HL-60/S4 treated with phorbol 12-myristate 13-acetate at 8.2 ng/mL for 4 days and 3 days (cell line): Measurements from ENCODE around the gene PMPCA.
"Not testable (repeated sequence)": the region's sequence is repeated elsewhere in the genome, so short reads cannot be mapped to it uniquely, and the experiment has no call there.

ENCODE experiments used
- in situ Hi-C: fragments of 300-500 bp; cut with MboI; formaldehyde crosslinking; loops from 2 replicates; pipeline ENCODE4 v1.15.0; 2022; ENCODE audit warnings: low sequenced_read_pairs

The PMPCA gene

DNA sequence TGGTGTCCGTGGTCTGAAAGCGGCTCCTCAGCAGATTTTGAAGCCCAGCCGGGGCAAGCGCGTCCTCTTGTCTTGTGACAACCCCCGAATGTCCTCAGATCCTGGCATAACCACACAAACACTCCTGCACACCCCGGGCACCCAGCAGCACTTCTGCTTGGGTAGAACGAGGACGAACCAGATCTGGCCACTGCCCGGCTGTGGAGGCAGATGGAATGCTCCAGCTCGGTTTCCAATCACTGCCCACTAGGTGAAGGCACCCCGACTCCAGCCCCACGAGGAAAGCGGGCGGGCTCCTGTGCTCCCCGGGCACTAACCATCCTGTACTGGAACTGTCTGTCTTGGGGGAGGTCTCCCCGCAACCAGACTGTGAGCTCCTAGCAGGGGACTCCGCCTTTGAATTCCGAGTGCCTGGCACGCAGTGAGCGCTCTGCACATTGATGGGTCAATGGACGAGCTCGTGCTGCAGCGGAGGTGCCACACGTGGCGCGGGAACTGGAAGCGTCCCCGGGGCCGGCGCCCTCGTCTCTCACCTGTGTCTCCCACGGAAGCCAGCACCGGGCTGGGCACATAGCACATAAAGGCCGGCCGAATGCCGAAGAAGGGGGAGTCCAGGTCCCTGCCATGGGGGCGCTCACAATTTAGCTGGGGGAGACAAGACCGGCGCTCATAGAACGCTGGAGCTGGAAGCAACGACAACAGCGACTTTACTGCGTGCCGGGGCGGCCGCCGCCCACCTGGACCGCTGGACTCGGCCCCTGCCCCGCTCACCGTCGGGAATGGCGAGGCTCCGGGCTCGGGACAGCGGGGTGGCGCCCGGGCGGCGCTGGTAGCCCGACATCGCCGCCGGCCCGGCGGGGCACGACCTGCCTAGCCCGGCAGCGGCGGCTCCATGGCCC, 652 bp upstream of the PMPCA start:
- in situ Hi-C loops: no loop called here

DNA sequence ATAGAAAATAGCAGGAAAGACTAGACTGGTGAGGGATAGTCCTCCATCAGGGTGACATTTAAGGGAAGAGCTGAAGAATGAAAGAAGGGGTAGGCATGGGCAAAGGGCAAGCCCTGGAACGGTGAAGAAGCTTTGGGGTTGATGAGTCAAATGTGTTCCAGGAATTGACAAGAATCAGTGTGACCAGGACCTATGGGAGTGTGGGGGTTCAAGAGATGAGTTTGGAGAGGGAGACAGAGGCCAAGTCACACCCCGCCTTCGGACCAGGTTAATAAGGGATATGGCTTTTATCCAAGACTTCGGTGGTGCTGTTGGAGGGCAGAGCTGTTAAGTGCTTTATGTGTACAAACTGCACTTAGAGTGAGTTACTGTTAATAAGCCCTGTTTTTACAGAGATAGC, 920 bp downstream of the PMPCA start:
- in situ Hi-C loops: no loop called here

DNA sequence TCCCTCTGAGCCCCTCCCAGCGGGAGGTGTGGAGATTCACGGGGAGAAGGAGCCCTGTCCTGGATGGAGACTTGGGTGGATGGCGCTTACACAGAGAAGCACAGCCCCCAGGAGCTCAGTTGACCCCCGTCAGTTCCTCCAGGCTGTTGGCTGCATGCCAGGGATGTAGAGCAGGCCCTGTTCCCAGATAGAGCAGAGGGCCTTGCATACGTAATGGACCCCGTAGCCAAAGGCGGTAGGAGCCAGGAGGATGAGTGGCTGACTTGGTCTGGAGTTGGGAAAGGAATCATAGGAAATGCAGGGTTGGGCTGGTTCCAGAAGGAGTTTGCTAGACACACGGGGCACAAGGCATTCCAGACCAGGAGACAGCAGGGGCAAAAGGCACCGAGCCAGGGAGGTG, 2.5 kb downstream of the PMPCA start:
- in situ Hi-C loops: no loop called here

DNA sequence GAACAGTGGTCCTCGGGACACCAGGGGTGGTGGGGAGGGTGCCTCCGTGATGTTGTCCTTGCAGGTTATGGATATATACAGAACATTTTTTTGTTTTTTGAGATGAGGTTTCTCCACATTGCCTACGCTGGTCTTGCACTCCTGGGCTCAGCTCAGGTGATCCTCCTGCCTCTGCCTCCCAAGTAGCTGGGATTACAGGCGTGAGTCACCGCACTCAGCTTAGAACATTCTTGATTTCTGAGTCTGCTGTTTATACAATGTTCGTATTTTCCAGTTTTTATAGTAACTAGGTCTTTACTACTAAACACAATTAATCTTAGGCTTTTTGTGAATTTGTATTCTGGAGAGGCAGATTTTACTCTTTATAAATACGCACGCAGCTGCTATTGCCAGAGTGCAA, 6.0 kb downstream of the PMPCA start:
- in situ Hi-C loops: no loop called here

DNA sequence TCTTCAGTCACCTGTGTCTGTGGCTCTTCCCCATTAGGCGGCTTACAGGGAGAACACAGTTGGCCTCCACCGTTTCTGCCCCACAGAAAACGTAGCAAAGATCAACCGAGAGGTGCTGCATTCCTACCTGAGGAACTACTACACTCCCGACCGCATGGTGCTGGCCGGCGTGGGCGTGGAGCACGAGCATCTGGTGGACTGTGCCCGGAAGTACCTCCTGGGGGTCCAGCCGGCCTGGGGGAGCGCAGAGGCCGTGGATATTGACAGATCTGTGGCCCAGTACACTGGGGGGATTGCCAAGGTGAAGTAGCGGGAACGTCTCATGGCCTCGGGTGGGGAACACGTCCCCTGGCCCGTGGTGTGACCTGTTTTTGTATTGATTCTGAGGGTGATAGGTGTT, 6.5 kb downstream of the PMPCA start:
- in situ Hi-C loops: no loop called here

DNA sequence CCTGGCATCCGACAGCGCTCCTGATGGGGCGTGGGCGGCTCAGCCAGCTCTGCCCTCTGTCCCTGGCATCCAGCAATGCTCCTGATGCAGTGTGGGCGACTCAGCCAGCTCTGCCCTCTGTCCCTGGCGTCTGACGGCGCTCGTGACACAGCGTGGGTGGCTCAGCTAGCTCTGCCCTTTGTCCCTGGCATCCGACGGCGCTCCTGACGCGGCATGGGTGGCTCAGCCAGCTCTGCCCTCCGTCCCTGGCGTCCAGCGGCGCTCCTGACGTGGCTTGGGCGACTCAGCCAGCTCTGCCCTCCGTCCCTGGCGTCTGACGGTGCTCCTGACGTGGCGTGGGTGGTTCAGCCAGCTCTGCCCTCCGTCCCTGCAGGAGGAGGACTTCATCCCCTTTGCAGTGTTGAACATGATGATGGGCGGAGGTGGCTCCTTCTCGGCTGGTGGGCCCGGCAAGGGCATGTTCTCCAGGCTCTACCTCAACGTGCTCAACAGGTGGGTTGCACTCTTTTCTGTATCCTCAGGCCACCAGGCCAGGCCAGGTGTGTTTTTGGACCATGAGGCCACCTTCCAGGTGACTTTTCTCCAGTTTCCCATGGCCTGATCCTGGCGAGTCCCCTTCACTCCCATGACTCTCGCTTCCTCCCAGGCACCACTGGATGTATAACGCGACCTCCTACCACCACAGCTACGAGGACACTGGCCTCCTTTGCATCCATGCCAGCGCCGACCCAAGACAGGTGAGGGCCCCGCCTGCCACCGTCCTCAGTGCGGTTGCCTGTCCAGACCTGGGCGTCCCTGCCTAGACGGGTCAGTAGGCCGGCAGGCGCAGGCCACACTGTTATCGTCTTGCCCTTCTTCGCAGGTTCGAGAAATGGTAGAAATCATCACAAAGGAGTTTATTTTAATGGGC, 8.0 kb downstream of the PMPCA start:
- in situ Hi-C loops: no loop called here

DNA sequence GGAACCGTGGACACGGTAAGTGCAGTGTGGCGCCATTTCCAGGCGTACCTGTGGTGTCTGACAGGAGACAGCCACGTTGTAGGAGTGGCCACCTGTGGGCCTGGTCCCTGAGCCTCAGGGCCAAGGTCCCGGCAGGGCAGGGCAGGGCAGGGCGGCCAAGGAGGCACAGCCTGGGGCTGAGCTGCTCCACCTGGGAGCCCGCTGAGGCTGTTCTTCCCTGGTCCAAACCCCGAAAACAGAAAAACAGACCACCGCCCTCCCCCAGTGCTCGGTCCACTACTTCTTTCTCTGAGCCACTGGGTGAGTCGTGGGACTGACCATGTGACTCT, 8.6 kb downstream of the PMPCA start:
- in situ Hi-C loops: no loop called here

DNA sequence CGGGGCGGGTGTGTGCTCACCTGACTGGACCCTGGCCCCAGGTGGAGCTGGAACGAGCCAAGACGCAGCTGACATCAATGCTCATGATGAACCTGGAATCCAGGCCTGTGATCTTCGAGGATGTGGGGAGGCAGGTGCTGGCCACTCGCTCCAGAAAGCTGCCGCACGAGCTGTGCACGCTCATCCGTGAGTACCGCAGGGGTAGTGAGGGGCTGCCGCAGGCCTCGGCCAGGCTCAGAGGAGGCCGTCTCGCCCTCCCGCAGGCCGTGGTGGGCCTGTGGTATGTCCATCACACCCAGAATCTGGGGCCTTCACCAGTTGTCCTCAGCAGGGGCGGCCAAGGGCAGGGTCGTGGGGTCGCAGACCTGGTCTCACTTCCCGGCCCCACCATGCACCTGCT, 11.3 kb downstream of the PMPCA start:
- in situ Hi-C loops: no loop called here

DNA sequence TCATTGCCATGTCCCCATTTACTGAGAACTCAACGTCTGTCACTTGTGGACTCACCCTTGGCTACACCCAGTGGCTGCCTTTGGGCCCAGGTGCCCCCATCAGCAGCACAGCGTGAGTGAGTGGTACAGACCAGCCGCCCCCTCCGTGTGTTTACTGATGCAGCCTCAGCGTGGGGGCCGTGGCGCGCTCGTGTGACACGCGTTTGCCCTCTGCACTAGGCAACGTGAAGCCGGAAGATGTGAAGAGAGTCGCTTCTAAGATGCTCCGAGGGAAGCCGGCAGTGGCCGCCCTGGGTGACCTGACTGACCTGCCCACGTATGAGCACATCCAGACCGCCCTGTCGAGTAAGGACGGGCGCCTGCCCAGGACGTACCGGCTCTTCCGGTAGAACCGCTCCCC, 12.4 kb downstream of the PMPCA start:
- in situ Hi-C loops: no loop called here

DNA sequence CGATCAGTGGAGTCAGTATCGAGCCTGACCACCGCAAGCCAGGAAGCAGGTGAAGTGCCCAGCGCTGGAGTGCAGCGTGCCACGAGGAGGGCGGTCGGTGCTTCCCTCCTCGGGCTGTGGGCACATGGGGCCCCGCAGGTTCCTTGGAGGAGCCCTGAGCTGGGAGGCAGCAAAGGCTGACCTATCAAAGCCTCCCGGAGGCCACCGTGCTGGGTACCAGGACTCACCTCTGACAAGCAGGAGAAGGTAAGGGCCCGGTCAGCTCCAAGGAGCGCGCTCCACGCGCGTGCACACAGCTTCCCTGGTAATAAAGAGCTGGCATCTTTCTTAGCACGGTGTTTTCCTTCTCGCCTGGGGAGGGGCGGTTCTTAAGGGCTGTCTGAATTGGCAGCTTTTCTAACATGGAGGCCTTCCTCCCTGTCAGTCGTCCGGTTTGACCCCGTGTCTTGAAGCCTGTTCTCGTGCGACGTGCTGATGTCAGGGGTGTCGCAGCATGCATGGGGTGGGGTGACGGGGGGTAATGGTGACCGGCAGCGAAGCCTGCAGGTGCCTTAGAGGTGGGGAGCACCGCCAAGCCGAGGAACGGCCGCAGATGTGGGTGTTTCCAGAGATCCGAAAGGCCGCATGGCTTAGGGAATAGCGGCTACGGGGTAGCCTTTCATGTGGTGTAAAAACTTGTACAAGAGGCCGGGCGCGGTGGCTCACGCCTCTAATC, 13.1 kb downstream of the PMPCA start:
- in situ Hi-C loops: no loop called here

DNA sequence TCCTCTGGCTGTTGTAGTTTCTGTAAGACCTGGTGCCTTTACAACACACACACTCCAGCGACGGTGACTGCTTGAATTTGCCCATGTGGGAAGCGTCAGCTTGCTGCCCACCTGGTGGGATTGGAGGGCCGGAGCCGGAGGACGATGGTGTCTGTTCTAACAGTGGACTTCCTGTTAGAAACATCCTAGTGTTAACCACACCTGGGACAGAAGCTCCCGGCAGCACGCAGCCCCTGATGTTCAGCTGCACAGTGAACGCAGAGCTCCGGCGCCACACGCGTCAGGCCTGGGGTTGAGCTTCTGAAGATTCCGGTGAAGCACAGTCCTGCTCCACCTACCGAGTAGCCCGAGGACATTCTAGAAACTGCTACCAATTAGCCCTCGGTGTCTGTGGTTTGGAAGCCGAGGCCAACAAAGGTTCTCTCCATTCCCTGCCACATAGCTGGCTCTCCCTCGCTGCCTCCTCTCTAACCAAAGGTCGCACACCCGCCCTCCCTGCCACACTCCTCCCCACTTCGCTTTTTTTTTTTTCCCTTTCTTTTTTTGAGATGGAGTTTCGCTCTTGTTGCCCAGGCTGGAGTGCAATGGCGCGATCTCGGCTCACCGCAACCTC, 14.4 kb downstream of the PMPCA start:
- in situ Hi-C loops: no loop called here

DNA sequence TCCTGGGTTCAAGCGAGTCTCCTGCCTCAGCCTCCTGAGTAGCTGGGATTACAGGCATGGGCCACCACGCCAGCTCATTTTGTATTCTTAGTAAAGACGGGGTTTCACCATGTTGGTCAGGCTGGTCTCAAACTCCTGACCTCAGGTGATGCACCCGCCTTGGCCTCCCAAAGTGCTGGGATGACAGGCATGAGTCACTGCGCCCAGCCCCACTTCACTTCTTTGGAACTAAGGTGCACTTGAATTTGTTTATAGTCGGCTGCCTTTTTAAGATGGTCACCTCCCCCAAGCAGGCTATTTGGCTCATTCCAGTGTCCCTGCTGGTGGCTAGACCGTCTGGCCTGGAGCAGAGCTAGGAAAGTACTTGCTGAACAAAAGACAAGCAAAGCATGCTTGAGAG, 14.9 kb downstream of the PMPCA start:
- in situ Hi-C loops: not testable (repeated sequence)

DNA sequence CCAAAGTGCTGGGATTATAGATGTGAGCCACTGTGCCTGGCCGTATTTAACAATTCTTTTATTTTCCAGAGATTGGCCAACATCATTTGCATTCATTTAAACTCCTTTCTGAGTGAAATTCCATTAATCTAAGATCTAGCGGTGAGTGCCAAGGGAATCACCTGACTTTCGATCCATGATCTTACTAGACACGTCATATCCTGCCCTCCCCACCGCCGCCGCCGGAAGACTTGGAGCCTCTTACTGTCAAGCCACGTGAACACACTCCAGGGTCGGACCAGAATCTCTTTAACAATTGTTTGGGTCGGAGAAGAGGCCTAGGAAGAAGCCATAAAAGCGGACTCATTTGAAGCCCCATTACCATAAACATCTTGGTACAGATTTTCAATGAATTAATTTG, 16.3 kb downstream of the PMPCA start:
- in situ Hi-C loops: no loop called here

DNA sequence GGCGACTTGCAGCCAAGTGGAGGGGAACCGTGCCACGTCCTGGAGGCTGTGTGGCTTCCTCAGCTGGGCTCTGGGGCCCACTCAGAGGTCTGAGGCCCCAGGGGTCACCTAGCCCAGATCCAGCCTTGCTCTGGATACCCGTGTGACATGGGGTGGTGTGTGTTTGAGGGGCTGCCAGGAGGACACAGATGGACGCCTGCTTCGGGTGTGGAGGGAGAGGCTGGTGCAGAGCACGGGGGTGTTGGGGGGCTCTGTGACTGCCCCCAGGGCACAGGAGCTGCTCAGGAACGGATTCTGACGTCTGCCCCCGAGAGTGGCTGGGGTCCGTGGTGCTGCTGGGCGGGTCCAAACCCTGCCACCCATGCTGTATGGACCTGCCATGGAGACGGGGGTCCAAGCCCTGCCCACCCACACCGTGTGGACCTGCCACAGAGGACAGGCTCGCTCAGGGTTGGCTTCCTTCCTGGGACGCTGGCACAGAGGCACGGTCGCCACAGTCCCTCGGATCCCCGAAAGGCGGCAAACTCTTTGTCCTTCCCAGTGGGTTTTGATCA, 18.7 kb downstream of the PMPCA start:
- in situ Hi-C loops: no loop called here

DNA sequence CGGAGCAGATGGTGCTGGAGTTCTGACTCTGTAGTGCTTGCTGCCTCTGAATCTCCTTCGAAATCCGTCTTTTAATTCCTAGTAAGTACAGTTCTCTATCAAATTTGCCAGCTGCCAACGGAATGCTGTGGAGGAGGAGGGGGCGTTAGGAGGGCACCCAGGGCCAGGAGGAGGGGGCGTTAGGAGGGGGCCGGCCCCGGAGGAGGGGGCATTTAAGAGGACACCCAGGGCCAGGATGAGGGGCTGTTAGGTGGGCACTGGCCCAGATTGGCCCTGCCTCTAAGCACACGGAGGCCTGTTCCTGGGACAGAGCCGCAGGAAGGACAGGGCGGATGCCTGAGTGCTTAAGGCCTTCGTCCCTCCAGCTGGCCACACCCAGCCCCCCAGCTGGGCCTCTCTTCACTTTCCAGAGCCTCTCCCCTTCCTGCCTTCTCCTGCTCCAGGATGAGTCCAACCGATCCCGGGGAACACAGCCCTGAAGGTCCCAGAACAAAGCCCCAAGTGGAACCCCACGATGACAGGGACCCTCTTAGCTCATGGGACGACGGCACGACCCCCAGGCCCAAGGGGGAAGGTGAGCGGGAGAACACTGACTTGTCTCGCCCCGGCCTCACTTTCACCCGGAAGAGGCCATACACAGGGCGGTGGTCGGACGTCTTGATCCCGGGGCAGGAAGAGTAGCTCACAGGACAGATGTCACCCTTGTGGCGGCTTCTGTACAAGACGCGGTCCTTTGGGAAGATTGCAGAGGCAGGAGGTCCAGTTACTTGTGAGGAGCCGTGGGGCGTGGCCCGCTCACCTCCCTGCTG, 19.4 kb downstream of the PMPCA start:
- in situ Hi-C loops: no loop called here

DNA sequence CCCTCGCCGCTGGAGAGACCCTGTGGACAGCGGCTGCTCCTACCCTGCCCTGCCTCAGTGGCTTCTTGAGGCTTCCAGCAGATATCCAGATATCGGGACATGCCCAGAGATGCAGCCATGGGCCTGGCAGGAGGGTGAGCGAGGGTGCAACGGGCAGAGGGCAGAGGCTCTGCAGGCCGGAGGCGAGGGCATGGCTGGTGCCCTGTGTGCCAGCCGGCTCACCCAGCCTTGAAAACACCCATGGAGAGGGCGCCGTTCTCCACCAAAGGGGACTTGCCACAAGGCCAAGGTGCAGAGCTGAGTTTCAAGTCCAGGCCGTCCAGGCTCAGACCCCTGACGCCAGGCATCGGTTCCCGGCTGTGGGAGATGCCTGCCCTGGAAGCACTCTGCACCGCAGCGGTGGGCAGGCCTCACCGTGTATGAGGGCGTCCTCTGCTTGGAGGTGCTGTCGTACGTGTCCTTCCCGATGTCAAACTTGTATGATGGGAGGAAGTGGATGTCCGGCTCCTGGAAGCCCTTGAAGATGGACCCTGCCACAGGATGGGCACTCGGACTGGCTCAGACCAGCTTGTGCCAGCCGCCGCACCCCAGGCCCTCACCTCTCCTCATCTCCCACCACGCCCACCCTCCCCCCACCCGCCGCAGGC, 20.3 kb downstream of the PMPCA start:
- in situ Hi-C loops: no loop called here

DNA sequence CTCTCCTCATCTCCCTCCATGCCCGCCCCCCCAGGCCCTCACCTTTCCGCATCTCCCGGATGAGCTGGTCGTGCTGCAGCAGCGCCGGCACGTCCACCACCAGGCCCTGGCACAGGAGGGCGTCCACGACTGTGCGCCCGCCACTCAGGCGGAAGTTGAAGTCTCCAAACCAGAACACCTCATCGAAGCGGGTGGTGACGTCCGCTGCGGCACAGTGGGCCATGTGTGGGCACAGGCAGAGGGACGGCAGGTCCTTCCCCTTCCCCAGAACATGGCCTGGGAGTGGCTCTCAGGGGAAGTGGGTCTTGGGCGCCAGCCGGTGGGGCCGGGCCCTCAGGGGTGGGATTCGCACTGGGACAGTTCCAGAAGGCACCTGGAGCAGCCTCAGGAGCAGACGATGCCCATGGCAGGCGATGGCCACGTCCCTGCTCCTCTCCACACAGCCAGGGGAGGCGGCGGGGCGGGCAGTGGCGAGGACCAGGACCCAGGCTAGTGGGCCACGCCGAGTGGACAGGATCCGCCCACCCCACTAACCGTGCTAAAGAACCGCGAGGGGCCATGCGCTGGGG, 21.4 kb downstream of the PMPCA start:
- in situ Hi-C loops: no loop called here

DNA sequence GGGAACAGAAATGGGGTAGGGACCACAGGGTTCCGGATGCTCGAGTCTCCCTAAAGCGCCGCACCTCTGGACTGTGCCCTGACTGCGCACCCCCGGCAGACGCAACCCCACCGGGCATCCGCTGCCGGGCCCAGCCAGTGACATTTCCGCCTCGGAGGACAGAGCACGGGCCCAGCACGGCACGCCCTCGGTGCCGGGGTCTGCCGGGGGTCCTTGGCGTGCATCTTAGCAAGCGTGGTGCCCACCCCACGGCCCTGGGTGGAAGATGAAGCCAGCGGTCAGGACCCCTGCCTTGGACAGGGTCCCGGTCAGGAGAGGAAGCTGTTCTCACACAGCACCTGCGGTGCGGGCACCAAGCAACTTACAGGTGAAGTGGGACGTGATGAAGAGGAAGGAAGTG, 22.1 kb downstream of the PMPCA start:
- in situ Hi-C loops: no loop called here

DNA sequence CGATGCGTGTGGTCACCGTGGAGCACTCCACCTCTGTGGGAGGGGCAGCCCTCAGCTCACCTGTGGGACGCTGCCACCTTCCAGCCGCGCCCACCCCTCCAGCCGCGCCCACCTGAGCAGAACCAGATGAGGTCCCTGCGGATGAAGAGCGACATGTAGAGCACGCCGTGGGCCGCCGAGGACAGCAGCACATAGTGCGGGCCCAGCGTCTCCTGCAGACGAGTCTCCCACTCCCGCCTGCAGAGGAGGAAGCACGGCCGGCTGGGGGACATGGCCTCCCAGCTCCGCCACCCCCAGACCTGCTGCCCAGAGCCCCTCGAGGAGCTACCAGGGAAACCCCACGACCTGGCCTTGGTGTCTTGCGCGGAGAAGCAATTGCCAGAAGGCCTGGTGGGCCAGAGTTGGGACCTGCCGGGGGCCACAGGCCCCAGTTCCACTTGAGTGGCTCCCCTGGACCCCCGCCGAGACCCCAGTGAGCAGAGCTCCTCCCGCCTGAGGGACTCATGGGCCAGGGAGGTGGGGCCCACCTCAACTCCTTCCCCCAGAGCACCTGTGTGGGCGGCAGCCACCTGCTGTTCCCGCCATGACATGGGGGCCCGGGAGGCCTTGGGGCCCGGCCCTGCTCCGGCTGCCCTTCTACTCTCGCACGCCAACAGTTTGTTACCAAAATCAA, 22.7 kb downstream of the PMPCA start:
- in situ Hi-C loops: no loop called here
